ENCODE measurements around the gene ZNF276.
"Not testable (repeated sequence)": the region's sequence is repeated elsewhere in the genome, so short reads cannot be mapped to it uniquely, and the experiment has no call there.

ZNF276 gene

GRCh38 chr16:89696670-89697128 lies 24.6 kb upstream of the ZNF276 start:
- no peak for DNase-seq (ENCODE audit: low read depth in 3 of 3)

- no peak for DNase-seq (ENCODE audit: low read depth in 3 of 3)
Measured at GRCh38 chr16:89697161-89697615, 24.1 kb upstream of the ZNF276 start.

DNA sequence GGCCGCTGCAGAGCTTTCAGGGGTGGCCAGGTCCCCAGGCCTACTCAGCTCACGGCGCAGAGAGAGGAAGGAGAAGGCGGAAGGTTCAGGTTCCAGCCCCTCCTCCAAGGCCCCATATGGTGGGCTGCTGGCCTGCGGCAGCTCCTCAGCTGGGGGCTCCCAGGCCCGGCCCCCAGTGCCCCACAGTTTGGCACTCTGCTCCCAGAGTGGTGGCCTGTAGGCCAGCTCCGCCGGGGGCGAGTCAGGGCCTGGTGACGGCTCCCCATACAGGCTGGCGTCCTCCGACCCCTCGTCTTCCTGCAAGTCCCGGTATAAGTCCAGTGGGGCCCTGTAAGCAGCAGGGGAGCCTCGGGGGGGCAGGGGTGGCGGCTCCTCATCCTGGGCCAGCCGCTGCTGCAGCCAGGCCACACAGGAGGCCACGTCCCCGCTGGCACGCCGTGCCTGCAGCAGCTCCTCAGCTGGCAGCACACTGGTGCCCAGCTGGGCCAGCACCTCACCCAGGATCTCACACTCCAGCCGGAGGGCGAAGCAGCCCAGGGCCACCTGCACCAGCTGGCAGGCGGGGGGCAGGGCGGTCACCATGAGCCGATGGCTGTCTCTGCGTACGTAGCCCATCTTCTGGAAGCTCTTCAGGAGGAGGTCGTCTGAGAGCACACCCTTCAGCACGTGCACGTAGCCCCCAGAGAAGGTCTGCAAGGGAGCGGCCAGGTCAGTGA lies 23.6 kb upstream of the ZNF276 start:
- DNase-seq (ENCODE audit: low read depth in 3 of 3): no peak

GRCh38 chr16:89698717-89699116 lies 22.6 kb upstream of the ZNF276 start:
- not testable (repeated sequence) for DNase-seq (ENCODE audit: low read depth in 3 of 3)

DNA sequence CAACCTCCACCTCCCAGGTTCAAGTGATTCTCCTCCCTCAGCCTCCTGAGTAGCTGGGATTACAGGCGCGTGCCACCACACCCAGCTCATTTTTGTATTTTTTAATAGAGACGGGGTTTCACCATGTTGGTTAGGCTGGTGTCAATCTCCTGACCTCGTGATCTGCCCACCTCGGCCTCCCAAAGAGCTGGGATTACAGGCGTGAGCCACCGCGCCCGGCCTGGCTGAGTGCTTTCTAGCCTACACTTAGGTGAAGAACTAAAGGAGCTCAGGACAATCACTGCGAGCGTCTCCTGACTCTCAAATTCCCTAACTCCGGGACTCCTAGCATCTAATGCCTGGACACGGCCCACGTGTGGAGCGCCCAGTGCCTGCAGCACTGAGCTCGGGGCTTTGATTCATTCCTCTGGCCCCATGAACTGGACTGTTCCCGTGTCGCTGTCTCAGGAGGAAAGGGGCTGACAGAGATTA lies 21.7 kb upstream of the ZNF276 start:
- not testable (repeated sequence) for DNase-seq (ENCODE audit: low read depth in 3 of 3)

GRCh38 chr16:89700100-89700648 lies 21.2 kb upstream of the ZNF276 start:
- DNase-seq (ENCODE audit: low read depth in 3 of 3): peak; percentile 92 to 99 (median 97)

- peak in 2 of 3 donors; percentile 40 to 47 for DNase-seq (ENCODE audit: low read depth in 3 of 3)
Measured at GRCh38 chr16:89700649-89701424, 20.5 kb upstream of the ZNF276 start.

GRCh38 chr16:89701425-89702406 lies 19.6 kb upstream of the ZNF276 start, which contains the start of gene SPATA2L:
SPATA2L (minus strand) TSS chr16:89701705; CDS start chr16:89701232, 473 bp downstream.
- peak; percentile 94 to 97 (median 95) for DNase-seq (ENCODE audit: low read depth in 3 of 3)

GRCh38 chr16:89704281-89704680 lies 17.1 kb upstream of the ZNF276 start:
- no peak for DNase-seq (ENCODE audit: low read depth in 3 of 3)

DNA sequence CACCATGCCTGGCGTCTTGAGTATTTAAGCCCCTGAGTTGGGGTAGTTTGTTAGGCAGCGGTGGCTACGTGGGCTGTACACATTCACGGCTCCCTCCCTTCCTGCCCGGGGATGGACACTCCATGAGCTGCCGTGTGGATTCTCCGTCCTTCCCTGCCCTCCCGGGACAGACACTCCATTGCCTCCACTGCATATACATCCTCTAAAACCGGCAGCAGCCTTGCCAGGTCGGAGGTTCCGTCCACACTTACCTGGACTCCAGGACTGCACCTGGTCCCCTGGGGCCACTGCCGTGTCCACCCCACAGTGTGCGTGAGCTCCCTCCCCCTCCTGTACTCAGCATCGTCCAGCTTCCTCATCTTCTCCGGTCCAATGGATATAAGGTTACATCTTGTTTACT lies 16.3 kb upstream of the ZNF276 start:
- DNase-seq (ENCODE audit: low read depth in 3 of 3): no peak

GRCh38 chr16:89706518-89707260 lies 14.6 kb upstream of the ZNF276 start:
- DNase-seq (ENCODE audit: low read depth in 3 of 3): no peak

DNA sequence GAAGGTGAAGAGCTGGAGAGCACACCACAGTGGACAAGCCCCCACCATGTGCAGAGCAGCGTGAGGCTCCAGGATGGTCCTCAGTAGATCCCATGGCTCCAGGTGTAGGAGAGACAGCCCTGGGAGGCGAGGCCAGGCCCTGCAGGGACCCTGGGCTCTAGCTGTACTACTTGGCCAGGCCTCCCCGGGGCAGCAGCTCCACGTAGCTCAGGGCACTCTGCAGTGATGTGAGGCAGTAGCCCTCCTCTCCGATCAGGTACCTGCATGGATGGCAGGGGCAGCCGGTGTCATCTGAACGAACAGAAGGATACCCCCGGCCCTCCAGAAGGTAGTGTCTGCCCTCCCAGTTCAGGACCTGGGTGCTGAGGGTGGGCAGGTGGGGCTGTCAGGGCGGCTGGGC lies 13.6 kb upstream of the ZNF276 start:
- DNase-seq (ENCODE audit: low read depth in 3 of 3): no peak

DNA sequence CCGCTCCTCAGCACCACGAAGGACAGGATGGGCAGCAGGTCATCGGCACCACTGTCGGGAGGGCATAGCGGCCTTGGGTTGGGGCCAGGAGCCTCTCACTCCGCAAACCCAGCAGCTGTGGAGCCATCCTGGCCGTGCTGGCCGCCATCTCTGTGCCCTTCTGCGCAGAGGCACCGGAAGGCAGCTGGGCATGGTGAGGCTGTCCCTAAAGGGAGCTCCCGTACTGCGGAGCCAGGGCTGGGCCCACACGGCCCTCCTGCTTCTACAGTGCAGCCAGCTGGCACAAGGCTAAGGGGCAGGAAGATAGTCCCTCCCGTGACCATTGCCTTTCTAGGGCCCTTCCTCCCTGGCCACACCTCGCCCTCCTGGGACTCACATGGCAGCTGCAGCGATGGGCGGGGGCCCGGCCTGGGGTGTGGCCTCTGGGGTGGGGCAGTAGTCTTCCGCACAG lies 12.8 kb upstream of the ZNF276 start:
- DNase-seq (ENCODE audit: low read depth in 3 of 3): no peak

DNA sequence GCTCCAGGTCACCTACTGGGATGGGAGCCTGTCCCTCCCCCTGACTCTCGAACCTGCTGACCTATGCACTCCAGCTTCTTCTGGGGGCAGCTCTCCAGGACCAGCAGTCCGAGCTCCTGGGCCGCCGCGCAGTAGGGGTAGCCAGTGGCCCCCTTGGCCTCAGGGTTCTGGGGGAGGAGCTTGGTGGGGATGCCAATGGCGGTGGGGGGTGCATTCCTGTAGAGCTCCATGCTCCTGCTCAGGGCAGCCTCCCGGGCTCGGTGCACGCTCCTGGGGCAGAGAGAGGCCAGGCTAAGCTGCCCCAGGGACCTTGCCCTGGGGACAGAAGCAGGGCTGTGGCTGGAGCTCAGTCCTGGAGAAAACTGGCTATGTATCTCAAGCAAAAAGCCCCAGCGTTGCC lies 12.2 kb upstream of the ZNF276 start:
- no peak for DNase-seq (ENCODE audit: low read depth in 3 of 3)

- DNase-seq (ENCODE audit: low read depth in 3 of 3): no peak
Measured at GRCh38 chr16:89709716-89710432, 11.5 kb upstream of the ZNF276 start.

DNA sequence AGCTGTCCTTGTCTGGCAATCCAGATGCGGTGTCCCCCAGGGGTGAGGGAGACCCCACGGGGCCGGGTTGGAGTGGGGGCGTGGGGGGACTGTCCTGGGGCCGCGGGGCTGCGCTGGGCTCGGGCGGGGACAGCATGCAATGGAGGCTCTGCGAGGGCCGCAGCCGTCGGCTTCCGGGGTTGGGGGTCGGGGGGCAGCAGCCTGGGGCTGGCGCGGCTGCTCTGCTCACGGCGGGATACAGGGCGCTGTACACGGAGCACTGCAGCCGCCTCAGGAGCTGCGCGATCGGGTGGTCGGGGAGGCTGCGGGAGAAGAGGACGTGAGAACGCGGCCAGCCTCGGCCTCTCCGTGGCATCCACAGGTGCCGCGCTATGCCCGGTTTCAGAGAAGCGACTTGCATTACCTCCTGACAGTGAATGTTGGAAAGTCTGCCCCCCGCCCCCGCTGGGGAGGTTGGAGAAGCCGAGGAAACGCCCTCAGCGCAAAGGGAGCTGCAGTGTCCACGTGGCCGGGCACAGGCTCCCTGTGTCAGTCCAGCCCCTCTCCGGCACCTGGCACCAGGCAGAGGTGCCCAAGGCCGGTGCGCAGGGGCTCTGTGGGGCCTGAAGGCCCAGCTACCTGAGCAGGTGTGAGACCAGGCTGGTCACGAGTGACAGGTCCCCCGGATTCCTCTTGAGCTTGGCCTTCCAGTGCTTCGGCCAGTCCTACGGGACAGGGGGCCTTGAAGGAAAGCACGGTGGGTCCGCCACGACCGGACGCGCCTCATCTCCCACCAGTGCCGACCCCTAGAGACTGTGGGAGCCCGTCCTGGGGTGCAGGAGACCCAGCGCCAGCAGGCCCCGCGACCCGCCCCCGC lies 10.4 kb upstream of the ZNF276 start:
- DNase-seq (ENCODE audit: low read depth in 3 of 3): no peak

- peak; percentile 45 to 78 (median 72) for DNase-seq (ENCODE audit: low read depth in 3 of 3)
Measured at GRCh38 chr16:89711601-89712273, 9.6 kb upstream of the ZNF276 start.

GRCh38 chr16:89712274-89712781 lies 9.0 kb upstream of the ZNF276 start:
- DNase-seq (ENCODE audit: low read depth in 3 of 3): no peak
